Effector CD8-positive, alpha-beta T cell (primary cell): ENCODE results near the gene MEIS2.

ENCODE experiments used
- DNase-seq: peaks from one replicate; lab custom pipeline; 2025; lab: John Stamatoyannopoulos, UW

MEIS2 gene

DNA sequence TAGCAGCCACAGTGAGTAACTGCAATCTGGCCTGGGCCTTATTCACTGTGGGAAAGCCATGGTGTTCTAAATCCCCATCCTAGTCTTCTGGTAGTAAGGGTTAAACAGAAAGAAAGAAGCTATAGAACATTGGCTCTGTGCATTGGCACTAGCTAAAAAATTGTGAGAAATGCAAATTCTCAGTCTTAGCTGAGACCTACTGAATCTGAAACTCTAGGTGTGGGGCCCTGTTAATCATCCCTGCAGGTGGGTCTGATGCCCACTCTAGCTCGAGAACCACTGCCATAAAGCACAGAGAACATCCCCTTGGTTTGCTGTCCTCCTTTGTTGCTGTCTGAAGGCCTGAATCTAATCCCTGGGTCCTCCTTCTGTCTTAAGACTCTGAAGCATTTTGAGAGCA lies 59.3 kb downstream of the MEIS2 start:
- no peak for DNase-seq

GRCh38 chr15:37040072-37040742 lies 60.1 kb downstream of the MEIS2 start:
- DNase-seq: no peak

DNA sequence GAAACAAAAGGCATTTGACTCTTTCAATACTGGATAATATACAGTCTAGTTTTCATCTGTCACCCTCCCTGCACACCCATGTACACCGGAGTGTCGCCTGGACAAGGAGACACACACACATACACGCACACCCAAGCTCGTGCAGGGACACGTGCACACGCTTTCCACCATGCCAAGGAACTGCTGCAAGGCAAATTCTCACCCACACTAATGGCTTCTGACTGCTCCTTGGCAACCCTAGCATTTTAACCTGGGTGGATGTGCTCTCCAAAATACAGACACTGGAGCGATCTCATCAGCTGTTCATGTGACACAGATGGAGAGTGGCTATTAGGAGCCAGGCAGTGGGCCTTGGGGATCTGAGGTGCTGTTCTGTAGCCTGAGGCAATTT lies 61.6 kb downstream of the MEIS2 start:
- no peak for DNase-seq

- no peak for DNase-seq
Observed at GRCh38 chr15:37037850-37038715, 62.3 kb downstream of the MEIS2 start.

DNA sequence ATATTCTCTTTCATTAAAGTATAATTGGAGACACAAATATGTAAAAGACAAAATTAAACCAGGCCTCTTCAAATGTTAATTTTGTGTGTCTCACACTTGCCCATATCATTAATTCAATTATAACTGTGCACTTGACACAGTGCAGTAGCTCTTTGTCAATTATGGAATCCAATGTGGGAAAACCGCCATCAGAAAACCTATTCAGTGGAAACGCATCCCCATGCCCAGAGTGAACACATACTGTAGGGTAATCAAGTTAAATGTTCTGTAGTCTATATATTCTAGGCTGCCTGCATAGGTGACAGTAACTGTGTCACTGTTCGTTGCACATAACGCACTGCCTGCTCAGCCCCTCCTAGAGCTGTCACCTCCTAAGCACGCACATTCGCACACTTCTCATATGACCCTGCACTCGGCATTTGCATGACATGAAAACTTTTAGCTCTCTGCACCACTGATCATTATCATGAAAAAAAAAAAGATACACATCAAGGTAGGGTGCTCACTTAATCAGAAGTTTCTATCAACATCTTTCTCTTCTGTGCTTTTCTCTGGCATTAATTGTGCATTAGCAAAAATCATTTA lies 63.2 kb downstream of the MEIS2 start:
- no peak for DNase-seq

GRCh38 chr15:37034835-37035748 lies 65.3 kb downstream of the MEIS2 start:
- no peak for DNase-seq

DNA sequence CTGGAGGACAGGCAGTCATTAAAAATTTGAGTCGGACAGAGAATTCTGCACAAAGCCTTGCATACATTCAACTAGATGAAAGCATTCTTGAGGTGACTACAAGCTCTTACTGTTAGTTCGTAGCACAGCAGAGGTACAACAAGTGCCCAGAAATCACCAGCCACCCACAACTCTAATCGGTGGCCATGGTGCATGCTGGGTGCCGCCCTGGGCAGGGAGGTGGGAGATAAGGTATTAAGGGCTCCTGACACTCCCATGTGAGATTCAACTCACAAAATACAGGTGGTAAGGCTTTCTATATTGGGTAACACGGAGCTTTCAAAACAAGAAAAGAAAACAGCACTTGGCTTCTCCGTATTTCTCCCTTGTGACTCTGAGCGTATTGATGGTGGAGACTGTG lies 66.0 kb downstream of the MEIS2 start:
- no peak for DNase-seq

DNA sequence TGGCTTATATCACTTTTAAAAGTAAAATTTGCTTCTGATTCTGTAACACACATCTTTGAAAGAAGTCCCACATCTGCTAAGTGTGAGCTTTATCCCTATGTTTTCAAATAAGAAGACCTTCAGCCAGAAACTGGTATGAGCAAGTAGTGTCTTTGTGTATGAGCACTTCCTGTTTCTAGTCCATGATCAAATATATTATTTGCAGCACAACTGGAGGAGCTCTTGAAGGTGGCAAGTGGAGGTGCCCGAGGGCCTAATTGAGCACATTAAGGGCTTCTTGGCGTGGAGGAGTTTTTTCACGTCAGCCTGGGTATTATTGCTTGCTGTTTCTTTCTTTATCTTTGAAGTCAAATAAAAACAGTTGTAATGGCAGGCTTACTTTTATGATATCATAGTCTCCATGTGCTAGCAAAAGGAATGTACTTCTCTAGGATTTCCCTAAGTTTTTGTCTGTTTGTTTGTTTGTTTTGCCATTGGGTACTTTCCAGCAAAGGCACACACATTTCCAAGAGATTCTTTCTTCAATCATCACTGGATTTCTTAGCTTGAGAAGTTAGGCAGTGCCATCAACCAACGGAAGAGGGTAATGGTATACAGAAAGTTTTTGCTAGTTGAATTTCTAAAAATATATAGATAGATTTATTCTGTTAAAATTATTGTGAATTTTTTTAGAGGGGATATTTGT lies 68.1 kb downstream of the MEIS2 start:
- DNase-seq: no peak

DNA sequence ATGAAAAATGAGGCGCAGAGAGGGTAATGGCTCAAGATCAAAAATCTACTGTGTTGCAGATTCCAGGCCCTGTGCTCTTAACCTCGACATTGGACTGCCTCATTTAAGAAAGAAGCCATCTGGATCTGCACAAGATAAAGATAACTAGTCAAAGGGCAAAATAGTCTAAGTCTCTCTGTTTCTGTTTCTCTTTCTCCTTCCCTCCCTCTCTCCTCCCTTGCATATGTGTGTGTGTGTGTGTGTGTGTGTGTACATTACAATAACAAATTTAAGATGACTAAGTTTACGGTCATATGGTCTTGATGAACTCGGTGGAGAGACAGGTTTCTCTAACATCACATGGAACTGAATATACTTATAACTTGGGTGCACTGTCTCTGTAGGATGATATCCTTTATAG lies 69.2 kb downstream of the MEIS2 start:
- DNase-seq: no peak

GRCh38 chr15:37028625-37029296 lies 71.6 kb downstream of the MEIS2 start:
- no peak for DNase-seq

DNA sequence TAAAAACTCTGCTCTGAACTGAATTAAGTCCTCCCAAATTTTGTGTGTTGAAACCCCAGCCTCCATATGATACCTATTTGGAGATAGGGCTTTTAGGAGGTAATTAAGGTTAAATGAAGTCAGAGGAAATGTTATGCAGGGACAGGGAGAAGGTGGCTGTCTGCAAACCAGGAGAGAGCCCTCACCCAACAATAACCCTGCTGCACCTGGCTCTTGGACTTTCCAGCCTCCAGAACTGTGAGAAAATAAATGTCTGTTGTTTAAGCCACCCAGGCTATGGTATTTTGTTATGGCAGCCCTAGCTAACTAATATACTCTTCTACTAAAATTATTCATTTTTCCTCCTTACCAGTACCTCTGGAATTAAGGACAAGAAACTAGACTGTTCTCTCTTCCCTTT lies 79.5 kb downstream of the MEIS2 start:
- DNase-seq: no peak

DNA sequence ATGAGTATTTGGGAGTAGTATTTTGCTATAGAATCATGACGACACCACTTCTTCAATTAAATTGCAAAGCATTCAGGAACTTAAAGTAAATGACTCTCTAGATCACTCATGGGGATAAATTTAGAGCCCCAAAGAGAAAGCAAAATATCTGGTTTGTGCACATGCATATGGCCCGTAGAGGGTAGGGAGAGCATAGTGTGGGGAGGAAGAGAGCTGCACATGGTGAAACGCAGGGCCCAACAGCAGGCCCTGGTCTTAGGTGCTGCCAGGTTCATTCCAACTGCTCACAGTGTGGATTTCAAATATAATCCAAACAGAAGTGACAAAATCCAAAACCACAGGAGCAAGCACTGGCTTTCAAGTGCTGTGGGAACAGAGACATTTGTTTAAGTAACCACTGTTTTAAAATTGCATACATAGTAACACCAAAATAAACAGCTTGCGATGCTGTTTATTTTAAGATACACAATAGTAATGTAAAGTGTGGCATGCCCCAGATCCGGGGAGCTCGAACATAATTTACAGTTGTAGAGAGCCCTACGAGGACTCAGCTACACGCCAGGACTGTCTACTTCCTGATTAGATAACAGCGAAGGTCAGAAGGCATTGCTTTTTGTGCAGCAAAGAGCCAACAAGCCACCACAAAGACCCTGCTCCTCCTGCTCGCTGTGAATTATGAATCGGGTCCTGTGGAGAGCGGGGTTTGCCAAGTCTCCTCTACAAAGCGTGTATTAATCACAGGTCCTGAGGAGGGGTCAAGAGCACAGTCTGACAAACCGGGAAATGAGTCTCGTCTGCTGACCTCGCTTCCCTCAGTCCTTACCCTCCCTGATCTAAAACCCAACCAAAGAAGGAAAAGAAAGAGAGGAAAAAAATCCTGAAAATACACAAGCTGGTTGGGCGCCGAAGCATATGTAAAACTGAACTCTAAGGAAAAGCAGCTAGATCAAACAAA lies 80.6 kb downstream of the MEIS2 start:
- DNase-seq: no peak

DNA sequence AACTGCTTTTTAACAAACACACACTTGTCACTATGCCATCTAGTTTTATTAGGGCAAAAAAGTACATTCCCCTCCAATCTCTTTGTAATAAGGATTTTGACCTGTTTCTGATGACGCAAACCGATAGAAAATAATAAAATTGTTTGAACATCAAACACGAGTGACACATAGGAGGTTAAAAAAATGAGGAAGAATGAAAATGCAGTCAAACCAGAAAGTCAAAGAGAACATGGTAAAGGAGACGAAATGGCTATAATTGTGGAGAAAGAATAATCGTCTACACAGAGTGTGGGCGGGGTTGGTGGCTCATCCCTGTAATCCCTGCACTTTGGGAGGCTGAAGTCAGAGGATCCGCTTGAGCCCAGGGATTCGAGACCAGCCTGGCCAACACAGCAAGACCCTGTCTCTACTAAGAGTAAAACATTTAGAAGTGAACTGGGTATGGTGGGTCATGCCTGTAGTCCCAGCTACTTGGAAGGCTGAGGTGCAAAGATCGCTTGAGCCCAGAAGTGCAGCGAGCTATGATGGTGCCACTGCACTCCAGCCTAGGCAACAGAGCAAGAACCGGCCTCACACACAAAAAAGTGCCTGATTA lies 83.2 kb downstream of the MEIS2 start:
- DNase-seq: no peak

DNA sequence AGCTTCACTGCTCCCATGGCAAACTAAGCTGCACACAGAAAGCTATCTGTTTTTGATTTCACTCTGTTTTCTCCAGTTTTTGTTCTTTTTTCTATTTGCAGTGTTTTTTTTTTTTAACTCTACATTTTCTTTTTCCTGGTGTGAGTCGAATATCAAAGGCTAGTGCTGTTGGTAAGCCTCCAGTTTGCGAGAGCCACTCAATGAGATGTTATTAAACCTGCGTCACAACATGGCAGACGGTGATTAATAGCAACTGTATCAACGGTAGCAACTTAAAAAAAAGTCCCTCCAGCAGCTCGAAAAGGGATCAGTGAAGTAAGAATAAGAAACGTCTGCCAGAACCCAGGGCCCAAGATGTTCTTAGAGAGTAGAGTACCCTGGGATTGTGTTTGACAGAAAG lies 84.1 kb downstream of the MEIS2 start:
- DNase-seq: no peak

GRCh38 chr15:37015451-37015850 lies 84.9 kb downstream of the MEIS2 start:
- DNase-seq: no peak

DNA sequence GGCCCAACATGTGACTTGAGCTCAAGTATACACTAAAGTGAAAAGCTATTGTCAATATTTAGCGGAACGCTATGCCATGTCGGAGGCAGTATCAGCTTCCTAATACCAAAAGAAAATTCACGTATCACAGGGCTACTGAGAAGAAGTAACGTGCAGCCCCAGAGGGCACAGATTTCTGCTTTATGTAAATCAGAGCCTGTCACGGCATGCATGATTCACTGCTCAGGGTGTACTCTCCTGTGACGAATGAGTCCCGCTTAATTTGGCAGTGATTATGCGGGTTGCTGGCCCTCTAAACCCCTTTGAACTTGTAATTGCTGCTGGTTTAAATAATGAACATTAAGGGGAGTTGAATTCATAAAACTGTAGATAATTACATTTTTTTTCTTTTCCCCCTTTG lies 85.3 kb downstream of the MEIS2 start:
- no peak for DNase-seq

GRCh38 chr15:37014566-37014965 lies 85.8 kb downstream of the MEIS2 start:
- DNase-seq: no peak

DNA sequence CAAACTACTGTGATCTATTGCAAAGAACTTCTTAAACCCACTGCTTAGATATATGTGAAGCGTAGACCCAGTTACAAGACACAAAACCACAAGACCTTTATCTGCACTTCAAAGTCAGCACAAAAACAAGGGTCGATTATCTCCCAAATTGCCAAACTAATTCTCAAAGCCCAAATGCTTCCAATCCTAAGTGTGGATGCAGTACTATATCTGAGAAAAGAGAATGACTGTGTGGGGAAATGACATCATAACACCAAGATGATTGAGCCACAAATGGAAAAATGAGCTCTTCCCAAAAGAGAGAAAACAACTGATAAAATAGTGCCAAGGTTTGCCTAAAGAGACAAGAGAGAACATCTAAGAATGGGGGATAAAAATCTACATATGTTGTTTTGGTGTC lies 86.2 kb downstream of the MEIS2 start:
- no peak for DNase-seq

DNA sequence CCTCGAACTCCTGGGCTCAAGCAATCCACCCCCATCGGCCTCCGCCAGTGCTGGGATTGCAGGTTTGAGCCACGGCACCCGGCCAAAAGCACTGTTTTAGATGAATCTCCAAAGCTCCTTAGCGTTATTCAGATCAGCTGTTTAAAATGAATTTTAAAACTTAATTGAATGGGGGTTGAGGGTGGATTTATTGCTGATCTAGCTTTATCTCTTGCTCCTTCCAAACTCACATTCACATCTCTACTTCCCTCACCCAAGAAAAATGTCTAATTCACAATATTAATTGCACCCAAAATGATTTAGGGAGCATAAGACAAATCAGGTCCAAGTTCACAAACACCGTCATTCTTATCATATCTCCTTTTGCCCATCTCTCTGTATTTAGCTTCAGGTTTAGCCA lies 89.8 kb downstream of the MEIS2 start:
- DNase-seq: no peak
